ENCODE results near the gene NFIB.

DNA sequence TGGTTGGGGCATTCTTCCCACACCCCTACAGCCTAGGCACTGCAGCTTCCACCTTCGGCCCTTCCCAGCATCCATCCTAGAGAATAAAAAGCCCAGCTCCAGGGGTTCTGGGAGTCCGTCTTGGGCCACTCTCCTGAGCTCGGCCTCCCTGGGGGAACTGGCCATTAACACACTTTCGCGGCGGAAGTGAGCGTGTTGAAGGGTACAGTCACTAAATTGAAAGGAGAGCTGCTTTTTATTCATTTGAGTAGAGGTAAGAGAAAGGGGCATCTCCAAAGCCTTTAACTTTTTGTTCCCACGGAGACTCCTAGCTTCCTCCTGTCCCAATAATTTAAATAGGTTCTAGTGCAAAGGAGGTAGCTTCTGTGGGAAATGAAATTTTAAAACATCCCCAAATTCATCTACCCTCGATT lies 31.0 kb upstream of the NFIB start:
- TF ChIP-seq, protein P1, sequence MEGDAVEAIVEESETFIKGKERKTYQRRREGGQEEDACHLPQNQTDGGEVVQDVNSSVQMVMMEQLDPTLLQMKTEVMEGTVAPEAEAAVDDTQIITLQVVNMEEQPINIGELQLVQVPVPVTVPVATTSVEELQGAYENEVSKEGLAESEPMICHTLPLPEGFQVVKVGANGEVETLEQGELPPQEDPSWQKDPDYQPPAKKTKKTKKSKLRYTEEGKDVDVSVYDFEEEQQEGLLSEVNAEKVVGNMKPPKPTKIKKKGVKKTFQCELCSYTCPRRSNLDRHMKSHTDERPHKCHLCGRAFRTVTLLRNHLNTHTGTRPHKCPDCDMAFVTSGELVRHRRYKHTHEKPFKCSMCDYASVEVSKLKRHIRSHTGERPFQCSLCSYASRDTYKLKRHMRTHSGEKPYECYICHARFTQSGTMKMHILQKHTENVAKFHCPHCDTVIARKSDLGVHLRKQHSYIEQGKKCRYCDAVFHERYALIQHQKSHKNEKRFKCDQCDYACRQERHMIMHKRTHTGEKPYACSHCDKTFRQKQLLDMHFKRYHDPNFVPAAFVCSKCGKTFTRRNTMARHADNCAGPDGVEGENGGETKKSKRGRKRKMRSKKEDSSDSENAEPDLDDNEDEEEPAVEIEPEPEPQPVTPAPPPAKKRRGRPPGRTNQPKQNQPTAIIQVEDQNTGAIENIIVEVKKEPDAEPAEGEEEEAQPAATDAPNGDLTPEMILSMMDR (IDR thresholded peaks at IDR 0.05): no peak
- TF ChIP-seq POLR2A (IDR thresholded peaks at IDR 0.05): no peak
